Testis (tissue), 2 donors: ENCODE data around the gene CLEC16A.

Experiments used
- POLR2A ChIP-seq: fragments of 450-650 bp; IDR thresholded peaks from one replicate; pipeline ENCODE4 v1.6.1; 2017; ENCODE audit warnings: antibody characterized with exemption, mild to moderate bottlenecking, moderate library complexity
- TF ChIP-seq, protein P1 (sequence below), 3 experiments: fragments of 450-650 bp in 2 of 3; fragments of 200-600 bp in 1 of 3; sonication (generic) in 1 of 3; IDR thresholded peaks; one replicate each; pipeline ENCODE4 v1.5.1; 2016 to 2019; ENCODE audit warnings: antibody characterized with exemption in 3 of 3, mild to moderate bottlenecking in 2 of 3, moderate library complexity in 1 of 3

DNA sequence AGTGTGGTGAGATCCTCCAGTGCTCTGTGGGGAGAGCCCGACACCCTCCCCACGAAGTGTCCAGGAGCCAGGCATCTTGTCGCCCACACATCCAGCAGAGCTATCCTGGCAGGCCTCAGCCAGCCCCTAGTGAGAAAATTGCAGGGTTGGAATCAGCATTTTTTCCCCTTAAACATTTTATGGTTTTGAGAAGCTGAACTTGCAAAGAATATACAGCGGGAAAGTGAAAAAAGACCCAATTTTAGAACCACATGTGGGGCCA lies 227.0 kb downstream of the CLEC16A start:
- TF ChIP-seq POLR2A: no peak
- TF ChIP-seq, protein P1, sequence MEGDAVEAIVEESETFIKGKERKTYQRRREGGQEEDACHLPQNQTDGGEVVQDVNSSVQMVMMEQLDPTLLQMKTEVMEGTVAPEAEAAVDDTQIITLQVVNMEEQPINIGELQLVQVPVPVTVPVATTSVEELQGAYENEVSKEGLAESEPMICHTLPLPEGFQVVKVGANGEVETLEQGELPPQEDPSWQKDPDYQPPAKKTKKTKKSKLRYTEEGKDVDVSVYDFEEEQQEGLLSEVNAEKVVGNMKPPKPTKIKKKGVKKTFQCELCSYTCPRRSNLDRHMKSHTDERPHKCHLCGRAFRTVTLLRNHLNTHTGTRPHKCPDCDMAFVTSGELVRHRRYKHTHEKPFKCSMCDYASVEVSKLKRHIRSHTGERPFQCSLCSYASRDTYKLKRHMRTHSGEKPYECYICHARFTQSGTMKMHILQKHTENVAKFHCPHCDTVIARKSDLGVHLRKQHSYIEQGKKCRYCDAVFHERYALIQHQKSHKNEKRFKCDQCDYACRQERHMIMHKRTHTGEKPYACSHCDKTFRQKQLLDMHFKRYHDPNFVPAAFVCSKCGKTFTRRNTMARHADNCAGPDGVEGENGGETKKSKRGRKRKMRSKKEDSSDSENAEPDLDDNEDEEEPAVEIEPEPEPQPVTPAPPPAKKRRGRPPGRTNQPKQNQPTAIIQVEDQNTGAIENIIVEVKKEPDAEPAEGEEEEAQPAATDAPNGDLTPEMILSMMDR (IDR thresholded peaks at IDR 0.05): no peak
